22Rv1 (cell line): Measurements from ENCODE around the gene HOXB1.

Experiments used
- H3K27ac ChIP-seq: fragments of 450-650 bp; 2 replicates; pipeline ENCODE4 v1.5.1; 2017
- ZFX ChIP-seq: fragments of 450-650 bp; IDR thresholded peaks from 2 replicates; pipeline ENCODE4 v1.6.1; 2017; ENCODE audit warnings: antibody characterized with exemption, borderline replicate concordance
- TF ChIP-seq, protein P1 (sequence below): fragments of 450-650 bp; IDR thresholded peaks from 2 replicates; pipeline ENCODE4 v1.5.1; 2017; ENCODE audit warnings: mild to moderate bottlenecking

The HOXB1 gene

DNA sequence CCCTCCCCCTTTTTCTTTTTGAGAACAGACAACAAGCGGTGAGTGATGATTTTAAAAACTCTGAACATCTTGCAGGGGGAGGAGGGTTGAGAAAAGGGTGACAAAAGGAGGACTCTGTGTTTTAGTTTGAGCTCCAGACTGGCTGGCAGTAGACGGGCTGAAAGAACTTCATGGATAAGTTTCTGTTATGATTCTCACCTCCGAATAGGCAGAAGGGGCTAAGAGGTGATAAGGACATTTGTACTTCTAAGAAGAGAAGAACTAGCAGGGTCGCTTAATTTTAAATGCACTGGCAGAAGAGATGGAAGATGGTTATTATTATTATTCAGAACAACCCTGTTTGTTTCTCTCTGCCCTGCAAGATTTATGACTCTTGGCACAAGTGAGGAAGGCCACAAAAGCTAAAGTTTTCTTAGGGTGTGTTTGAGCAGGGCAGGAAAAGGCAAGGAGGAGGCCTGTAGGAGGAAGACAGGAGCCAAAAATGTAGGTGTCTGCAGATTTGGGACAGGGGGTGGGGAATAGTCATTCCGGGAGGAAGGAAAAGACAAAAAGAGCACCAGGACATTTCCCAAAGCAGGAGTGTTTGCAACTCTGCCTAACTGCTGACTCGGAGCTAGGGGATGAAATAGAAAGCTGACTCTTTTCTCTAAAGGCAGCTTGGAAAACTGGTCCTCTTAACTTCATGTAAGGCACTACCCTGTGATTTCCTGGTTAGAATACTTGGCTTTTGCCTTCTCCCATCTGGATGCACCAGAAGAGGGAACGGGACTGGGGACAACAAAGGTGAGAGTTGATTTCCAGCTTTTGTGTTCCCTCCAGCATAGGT, 26.0 kb upstream of the HOXB1 start:
- TF ChIP-seq, protein P1, sequence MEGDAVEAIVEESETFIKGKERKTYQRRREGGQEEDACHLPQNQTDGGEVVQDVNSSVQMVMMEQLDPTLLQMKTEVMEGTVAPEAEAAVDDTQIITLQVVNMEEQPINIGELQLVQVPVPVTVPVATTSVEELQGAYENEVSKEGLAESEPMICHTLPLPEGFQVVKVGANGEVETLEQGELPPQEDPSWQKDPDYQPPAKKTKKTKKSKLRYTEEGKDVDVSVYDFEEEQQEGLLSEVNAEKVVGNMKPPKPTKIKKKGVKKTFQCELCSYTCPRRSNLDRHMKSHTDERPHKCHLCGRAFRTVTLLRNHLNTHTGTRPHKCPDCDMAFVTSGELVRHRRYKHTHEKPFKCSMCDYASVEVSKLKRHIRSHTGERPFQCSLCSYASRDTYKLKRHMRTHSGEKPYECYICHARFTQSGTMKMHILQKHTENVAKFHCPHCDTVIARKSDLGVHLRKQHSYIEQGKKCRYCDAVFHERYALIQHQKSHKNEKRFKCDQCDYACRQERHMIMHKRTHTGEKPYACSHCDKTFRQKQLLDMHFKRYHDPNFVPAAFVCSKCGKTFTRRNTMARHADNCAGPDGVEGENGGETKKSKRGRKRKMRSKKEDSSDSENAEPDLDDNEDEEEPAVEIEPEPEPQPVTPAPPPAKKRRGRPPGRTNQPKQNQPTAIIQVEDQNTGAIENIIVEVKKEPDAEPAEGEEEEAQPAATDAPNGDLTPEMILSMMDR: no peak
- no peak for TF ChIP-seq ZFX
- H3K27ac ChIP-seq: no peak overlapping the region

DNA sequence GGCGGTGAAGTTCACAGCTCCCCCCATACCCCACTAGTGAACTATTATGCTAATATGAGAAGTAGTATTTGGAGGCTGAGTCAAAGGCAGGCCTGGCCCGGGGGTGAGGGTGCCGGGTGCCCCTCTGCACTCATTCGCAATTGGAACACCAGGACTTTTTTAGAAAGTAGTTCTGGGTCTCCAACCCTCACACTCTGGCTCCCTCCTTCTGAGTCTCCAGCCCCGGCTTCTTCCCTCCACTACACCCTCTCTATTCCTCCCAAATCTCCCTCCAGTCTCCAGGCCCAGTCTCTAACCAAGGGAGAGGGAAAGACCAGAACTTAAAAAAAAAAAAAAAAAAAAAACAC, 25.4 kb upstream of the HOXB1 start:
- H3K27ac ChIP-seq: no peak overlapping the region
- no peak for TF ChIP-seq ZFX
- TF ChIP-seq, protein P1: no peak

DNA sequence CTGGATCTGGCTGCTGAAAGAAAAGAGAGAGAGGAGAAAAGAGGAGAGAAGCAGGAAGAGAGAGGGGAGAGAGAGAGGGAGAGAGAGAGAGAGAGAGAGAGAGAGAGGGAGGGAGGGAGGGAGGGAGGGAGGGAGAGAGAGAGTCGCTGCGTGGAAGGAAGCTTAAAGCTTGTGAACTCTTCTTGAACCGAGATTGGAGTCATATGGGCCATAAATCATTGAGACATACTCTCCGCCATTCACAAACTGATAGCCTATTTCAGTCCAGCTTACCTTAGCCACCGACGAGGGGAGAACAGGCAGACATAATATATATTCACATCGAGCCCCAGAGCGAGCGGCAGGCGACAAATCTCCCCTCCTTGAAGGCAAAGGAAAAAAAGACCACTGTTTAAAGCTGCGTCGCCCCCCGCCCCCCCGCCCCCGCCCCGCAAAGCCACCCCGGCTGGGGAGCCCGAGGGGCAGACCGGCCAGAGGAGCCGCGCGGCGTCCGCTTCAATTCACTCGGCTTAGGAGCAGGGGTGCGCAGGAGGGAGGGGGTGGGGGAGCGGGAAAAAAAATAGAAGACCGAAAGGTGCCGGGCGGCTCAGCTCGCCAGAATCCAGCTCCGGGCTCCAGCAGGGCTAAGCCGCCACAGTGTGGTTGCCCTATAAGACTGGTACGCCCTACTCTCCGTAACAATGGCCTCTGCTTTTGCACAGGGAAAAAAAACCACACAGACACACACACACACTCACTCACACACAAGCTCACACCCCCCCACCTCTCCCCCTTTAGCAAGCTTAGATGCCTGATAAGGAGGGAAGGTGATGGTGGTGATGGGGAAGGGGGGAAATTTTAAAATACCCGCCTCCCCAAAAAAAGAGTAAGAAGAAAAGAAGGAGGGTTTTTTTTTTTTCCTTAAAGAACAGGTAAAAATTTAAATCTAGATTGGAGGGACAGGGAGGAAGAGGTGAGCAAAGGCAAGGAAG, 24.7 kb upstream of the HOXB1 start:
- no peak for TF ChIP-seq ZFX
- TF ChIP-seq, protein P1: no peak
- no peak overlapping the region for H3K27ac ChIP-seq

DNA sequence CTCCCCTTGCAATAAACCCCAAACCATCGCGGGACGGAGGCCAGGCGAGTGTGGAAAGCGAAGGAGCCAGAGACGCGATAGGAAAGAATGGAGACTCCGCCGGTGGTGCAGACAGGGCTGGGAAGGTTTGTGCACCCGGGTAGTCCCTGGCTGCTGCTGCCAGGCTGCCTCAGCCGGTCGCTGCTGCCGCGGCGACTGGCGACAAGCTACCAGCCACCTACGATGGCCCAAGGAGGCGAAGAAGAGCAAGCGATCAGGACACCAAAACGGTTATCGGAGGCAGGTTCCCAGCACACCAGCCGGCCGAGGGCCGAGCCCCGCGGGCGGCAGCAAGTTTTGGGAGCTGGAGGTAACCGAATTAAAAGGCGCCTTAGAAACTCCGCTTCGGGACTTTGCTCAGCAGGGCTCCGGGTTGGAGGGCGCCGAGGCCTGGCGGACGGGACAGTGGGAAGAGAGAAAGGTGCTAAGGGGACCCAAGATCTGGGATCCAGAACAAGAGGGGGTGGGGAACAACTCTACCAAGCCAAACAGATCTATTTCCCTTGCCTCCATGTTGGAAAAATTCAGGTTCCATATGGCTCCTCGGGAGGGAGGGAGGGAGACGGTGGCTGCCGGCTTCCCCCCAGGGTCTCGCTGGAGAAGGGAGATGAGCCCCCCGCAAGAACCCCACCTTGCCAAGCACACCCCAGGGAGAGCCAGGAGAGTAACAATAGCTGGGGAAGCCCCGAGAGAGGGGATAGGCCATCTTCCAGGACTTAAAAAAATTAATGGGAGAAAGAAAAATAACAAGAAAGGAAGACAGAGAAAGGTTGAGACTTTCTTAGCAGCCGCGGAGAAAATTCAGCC, 23.8 kb upstream of the HOXB1 start:
- no peak overlapping the region for H3K27ac ChIP-seq
- TF ChIP-seq, protein P1: no peak
- TF ChIP-seq ZFX: no peak

DNA sequence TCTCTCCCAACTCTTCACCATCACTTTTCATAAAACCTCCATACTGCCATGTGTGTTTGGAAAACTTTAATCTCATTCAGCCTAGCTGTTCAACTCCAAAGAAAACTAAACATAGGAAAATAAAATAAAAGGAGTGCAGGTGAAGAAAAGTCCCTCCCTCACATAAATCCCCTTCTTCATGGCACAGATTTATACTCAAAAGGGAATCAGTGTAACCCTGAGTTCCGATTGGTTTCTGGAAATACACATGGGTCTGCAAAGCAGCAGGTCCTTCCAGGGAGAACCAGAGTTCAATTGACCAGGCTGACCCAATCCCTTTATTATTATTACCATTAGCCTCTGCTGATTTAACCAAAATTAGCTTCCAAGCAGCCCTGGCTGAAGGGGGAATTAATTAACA, 23.0 kb upstream of the HOXB1 start:
- H3K27ac ChIP-seq: no peak overlapping the region
- TF ChIP-seq, protein P1: no peak
- TF ChIP-seq ZFX: no peak

DNA sequence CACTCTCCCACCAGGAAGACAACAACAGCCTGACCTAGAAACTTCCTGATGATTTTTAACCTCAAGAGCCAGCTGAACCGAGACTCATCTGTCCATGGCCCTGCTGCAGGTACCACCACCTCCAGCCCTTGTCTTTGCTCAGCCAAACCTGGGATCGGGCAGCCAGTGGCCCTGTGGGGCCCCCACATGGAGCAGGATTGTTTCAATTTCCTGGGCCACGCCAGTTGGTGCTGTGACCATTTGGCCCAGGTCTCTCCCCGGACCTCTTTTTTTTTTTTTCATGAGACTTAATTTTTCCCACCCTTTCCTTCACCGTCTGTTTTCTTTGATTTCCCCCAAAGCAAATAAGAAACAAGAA, 22.4 kb upstream of the HOXB1 start:
- no peak overlapping the region for H3K27ac ChIP-seq
- TF ChIP-seq ZFX: no peak

DNA sequence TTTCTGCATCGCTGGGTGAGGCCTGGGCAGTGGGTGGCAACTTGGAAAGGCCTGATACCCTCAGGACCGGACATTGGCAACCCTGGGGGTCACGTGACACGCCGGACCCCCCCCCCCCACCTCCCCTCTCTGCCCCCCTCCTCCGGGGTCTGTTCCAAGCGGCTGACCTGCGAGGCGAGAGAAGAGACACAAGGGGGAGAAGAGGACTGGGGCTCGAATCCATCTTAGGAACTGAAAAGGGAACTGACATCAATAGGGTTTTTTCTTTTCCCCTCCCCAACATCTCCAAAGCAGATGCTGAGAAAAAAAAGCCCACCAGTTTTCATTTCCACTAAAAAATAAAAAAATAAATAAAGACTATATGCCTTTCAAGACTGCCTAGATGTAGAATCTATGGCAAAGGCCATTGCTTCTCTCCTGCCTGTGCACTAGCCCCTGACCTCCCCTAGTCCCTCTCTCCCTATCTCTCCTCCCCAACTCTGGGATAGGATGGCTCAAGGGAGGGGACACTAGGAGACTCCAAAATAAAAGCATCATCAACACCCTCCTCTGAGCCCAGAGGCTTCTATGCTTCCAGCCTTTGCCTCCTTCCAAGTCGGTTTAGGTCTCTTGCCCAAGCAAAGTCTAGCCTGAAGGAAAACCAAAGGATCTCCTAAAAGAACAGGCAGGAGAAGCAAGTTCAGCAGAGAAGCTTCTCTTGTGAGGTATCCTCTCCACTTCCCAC, 21.8 kb upstream of the HOXB1 start:
- TF ChIP-seq ZFX: no peak
- TF ChIP-seq, protein P1: no peak
- no peak overlapping the region for H3K27ac ChIP-seq
